Measurements from ENCODE around the gene NKAIN2.

- TF ChIP-seq ZNF668 (CRISPR knock-in tag; IDR thresholded peaks at IDR 0.05) = no peak
- no peak for TF ChIP-seq POLR2A (conservative IDR thresholded peaks at IDR 0.05)
Measured at GRCh38 chr6:124557873-124558272, 754.2 kb downstream of the NKAIN2 start.
